Epithelial cell of esophagus (primary cell): ENCODE results near the gene GRK2.

Experiments used
- DNase-seq: peaks from one replicate; pipeline ENCODE4 v3.0.0; 2010; ENCODE audit warnings: low read depth
- H3K4me3 ChIP-seq: 2 replicates; pipeline ENCODE4 v1.5.1; 2011; ENCODE audit warnings: mild to moderate bottlenecking, low read length, control low read depth
- TF ChIP-seq, protein P1 (sequence below): IDR thresholded peaks from 2 replicates; pipeline ENCODE4 v1.5.1; 2011; ENCODE audit warnings: low read depth, mild to moderate bottlenecking, low read length, control low read depth, inconsistent platforms; ENCODE audit not compliant: insufficient read depth; ENCODE audit errors: missing control alignments

GRK2 gene

GRCh38 chr11:67286621-67287333, 20.5 kb downstream of the GRK2 start:
- TF ChIP-seq, protein P1, sequence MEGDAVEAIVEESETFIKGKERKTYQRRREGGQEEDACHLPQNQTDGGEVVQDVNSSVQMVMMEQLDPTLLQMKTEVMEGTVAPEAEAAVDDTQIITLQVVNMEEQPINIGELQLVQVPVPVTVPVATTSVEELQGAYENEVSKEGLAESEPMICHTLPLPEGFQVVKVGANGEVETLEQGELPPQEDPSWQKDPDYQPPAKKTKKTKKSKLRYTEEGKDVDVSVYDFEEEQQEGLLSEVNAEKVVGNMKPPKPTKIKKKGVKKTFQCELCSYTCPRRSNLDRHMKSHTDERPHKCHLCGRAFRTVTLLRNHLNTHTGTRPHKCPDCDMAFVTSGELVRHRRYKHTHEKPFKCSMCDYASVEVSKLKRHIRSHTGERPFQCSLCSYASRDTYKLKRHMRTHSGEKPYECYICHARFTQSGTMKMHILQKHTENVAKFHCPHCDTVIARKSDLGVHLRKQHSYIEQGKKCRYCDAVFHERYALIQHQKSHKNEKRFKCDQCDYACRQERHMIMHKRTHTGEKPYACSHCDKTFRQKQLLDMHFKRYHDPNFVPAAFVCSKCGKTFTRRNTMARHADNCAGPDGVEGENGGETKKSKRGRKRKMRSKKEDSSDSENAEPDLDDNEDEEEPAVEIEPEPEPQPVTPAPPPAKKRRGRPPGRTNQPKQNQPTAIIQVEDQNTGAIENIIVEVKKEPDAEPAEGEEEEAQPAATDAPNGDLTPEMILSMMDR: peak; percentile 17
- no peak for DNase-seq
- H3K4me3 ChIP-seq: no peak overlapping the region

DNA sequence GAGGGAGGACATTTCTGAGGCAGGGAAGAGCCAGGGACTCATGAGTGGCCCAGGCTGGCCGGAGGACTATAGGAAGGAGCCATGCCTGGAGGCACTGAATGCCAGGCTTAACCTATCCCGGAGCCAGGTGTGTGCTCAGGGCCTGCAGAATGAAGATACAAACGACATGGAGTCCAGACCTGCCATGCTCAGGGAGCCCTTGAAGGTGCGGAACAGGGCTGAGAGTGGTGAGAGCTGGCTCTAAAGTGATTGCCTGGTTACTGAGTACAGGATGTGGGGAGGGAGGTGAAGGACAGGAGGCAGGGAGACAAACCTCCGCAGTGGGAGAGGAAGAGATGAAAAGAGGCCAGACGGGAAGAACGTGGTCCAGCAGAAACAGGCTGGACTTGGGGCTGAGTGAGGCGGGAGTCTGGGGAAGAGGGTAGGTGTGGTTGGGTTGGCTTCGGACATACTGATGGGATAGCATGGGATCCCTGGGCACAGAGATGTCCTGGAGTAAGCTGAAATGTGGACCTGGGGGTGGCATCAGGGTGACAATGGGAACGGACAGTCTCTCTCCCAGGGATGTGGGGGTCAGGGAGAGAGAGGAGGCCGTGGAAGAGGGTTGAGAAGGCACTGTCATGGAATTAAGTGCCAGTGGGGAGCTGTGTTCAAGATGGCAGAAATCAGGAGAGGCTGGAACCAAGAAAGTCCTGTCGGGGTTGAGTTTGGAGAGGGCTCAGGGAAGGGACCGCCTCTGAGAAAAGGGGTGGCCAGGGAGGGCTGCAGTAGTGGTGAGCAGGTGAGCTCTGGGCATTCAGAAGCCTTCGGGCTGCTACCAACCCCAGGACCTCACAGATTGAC, 21.3 kb downstream of the GRK2 start:
- TF ChIP-seq, protein P1: no peak
- H3K4me3 ChIP-seq: no peak overlapping the region
- DNase-seq: no peak

DNA sequence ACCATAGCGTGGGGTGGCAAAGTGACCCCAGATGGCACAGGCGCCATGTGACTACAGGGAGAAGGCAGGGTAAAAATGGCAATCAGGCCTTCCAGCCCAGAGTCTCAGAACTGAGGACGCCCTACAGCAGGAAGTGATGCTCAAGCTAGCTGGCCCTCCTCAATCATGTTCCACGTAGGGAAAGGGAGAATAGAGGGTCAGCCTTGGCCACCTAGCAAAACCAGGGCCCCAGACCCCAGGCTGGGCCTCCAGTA, 21.9 kb downstream of the GRK2 start:
- H3K4me3 ChIP-seq: peak overlapping the region; percentile 66
- TF ChIP-seq, protein P1: no peak

DNA sequence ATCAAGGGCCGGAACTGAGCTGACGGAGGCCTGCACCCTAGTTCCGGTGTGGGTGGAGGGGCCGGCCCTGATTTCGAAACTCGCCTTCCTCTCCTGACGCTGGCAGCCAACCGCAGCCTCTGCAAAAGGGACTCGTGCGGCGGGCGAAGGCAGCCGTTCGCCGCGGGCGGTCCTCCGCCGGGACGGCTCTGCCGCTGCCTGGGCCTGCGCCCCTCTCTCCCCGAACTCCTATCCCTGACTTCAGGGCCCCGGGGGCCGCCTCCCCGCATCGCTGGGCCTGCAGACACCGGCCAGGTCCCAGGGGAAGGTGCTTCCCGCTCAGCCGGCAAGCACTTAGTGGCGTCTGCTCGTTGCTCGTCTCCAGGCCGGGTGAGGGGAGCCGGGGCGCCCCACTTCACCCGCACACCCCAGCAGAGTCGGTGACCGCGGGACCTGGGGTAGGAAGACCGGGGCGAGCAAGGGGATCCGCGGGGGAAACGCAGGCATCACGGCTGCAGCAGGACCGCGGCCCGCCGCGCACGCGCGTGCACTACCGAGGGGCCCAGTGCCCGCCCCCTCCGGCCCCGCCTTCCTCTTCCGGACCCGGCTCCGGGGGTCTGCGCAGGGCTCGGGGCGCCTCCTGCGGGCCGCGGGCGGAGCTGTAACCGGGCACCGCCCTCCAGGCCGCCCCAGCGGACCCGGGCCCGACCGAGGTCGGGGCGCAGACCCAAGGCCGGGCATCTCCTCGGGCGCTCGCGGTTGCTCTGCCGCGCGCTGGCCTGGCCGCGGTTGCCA, 22.4 kb downstream of the GRK2 start:
- peak overlapping the region; percentile 66 for H3K4me3 ChIP-seq
- TF ChIP-seq, protein P1: no peak
- DNase-seq: peak; percentile 89

More for the DNA sequence above, 21.9 kb downstream of the GRK2 start:
- DNase-seq: no peak

- H3K4me3 ChIP-seq: peak within 1 kb of the TSS; percentile 66
- TF ChIP-seq, protein P1: no peak
- DNase-seq: peak; percentile 70
Observed at GRCh38 chr11:67289226-67289650, 23.0 kb downstream of the GRK2 start, which contains the start of gene ANKRD13D. Gene ANKRD13D (plus strand): TSS chr11:67289303. CDS start chr11:67289461, 158 bp downstream.

DNA sequence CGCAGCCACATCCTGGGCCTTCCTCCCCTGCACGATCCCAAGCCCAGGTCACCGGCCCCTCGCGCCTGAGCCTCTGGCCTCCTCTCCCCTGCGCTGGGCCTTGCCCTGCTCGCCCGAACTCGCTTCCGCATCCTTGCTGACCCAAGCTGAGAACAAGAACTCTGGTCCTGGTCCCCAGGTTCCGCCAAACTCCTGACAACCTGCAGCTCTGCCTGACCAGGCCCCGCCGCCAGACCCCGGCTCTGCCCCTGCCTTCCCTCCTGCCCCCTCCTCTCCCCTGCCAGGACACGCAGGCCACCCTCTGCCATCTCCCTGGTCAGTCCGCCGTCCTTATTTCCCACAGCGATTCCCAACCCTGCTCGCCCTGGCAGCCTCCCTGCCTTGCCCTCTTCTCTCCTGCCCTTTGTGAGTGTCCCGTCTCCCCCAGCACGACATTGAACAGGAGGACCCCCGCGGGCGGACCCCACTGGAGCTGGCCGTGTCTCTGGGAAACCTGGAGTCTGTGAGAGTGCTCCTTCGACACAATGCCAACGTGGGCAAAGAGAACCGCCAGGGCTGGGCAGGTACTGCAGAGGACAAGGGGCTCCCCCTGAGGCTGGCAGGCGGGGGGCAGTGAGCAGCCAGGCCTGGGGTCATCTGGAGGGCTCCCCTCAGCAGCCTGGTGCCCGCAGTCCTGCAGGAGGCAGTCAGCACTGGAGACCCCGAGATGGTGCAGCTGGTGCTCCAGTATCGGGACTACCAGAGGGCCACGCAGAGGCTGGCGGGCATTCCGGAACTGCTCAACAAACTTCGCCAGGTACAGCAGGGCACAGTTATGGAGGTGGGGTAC, 23.6 kb downstream of the GRK2 start:
- DNase-seq: no peak
- peak overlapping the region; percentile 62 for H3K4me3 ChIP-seq
- TF ChIP-seq, protein P1: no peak
